HFFc6 (cell line): ENCODE measurements around the gene ETV1. TPM values are rescaled to one million over a fixed set of nuclear protein-coding genes. Genes with fewer than 3 reads are reported as not detected.

Source experiments
- DNase-seq: peaks from one replicate; pipeline ENCODE4 v3.0.0-alpha.2; 2018
- H3K27ac Mint-ChIP-seq: 2 replicates; pipeline ENCODE4 v1.8.0; 2020; ENCODE audit warnings: mild to moderate bottlenecking, mixed read lengths
- H3K27me3 Mint-ChIP-seq: 2 replicates; pipeline ENCODE4 v1.8.0; 2021; ENCODE audit warnings: mild to moderate bottlenecking, moderate library complexity, mixed read lengths; ENCODE audit not compliant: insufficient read depth
- H3K36me3 Mint-ChIP-seq: 2 replicates; pipeline ENCODE4 v1.8.0; 2021; ENCODE audit warnings: low read depth, mixed read lengths
- H3K4me1 Mint-ChIP-seq: 2 replicates; pipeline ENCODE4 v1.8.0; 2020; ENCODE audit warnings: low read depth, mixed read lengths
- H3K4me3 Mint-ChIP-seq: 2 replicates; pipeline ENCODE4 v1.8.0; 2020; ENCODE audit warnings: mild to moderate bottlenecking, moderate library complexity, mixed read lengths
- H3K9me3 Mint-ChIP-seq: 2 replicates; pipeline ENCODE4 v1.8.0; 2020; ENCODE audit warnings: mild to moderate bottlenecking, mixed read lengths
- CTCF ChIP-seq: fragments of 200-600 bp; sonication (generic); IDR thresholded peaks from 2 replicates; pipeline ENCODE4 v1.5.0; 2021; ENCODE audit warnings: antibody characterized with exemption, mild to moderate bottlenecking
- total RNA-seq, 6 experiments: library from RNA; stranded (reverse); fragmentation: NEBNext Ultra II Directional; extraction: Animal tissue kit (Norgen Biotek cat#: 25700); gene quantifications; 2 replicates in 1 of 6; 3 replicates in 5 of 6; pipeline ENCODE4 v1.2.3, GENCODE V29; 2021

ETV1 gene
- total RNA-seq, 6 experiments from 2014 or later: 13.4 to 25.7 (median 23.6) TPM

DNA sequence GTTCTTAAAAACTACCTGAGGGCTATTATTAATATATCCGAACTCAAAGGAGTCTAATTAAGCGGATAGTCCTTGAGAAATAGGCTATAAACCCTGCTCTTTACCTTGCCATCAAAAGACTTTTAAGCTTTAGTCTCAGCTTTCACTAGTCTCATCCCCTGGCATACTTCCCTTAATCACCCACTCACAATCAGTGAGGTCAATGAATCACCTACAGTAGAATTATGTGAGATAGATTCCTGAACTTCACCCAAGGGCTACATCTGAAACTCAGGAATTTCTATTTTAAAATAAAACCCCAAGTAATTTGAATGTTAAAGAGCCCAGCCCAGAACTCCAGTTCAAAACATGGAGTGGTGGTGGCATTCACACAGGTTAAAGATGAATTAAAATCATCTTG, 108.7 kb downstream of the ETV1 start:
- Mint-ChIP-seq H3K27ac (peak overlapping the region; percentile 83), H3K36me3 (peaks cover 5% of the 10 kb centered on the region), H3K27me3 (no peaks in the 10 kb centered on the region), H3K9me3 (no peaks in the 10 kb centered on the region), H3K4me1 (peaks cover 63% of the 10 kb centered on the region), H3K4me3 (peak overlapping the region; percentile 62; the same call in 1 of the 2 replicates)
- no peak for TF ChIP-seq CTCF
- DNase-seq: peak; percentile 81

GRCh38 chr7:13879994-13880686, 109.3 kb downstream of the ETV1 start:
- Mint-ChIP-seq H3K9me3 (no peaks in the 10 kb centered on the region), H3K27ac (peak overlapping the region; percentile 83), H3K27me3 (no peaks in the 10 kb centered on the region), H3K4me3 (peak overlapping the region; percentile 62), H3K4me1 (peaks cover 63% of the 10 kb centered on the region), H3K36me3 (peaks cover 5% of the 10 kb centered on the region)
- no peak for TF ChIP-seq CTCF
- DNase-seq: peak; percentile 82

- Mint-ChIP-seq H3K27ac (peak overlapping the region; percentile 83), H3K4me1 (peaks cover 68% of the 10 kb centered on the region), H3K27me3 (no peaks in the 10 kb centered on the region), H3K9me3 (no peaks in the 10 kb centered on the region), H3K4me3 (peak overlapping the region; percentile 17), H3K36me3 (peaks cover 5% of the 10 kb centered on the region)
- DNase-seq: no peak
- TF ChIP-seq CTCF: no peak
Measured at GRCh38 chr7:13879143-13879542, 110.3 kb downstream of the ETV1 start.

DNA sequence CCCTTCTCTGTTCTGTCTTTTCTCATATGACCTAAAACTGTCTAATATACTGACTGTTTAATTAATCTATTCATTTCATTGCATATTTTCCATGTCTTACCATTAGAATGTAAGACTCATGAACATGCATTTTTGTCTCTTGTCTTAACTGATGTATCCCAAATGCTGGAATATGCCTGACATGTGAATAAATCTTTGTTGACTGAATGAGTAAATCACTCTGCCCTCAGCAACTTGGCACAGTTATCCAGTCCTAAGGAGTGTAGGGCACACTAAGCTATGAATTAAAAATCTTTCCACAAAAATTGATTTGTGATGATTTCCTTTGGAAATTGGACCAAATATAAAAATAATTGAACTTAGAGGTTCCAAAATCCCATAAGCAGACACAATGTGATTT, 111.3 kb downstream of the ETV1 start:
- no peaks in the 10 kb centered on the region for H3K27me3 Mint-ChIP-seq
- H3K36me3 Mint-ChIP-seq: peaks cover 5% of the 10 kb centered on the region
- no peaks in the 10 kb centered on the region for H3K9me3 Mint-ChIP-seq
- TF ChIP-seq CTCF: no peak
- H3K4me1 Mint-ChIP-seq: peaks cover 67% of the 10 kb centered on the region
- H3K27ac Mint-ChIP-seq: no peak overlapping the region
- no peak overlapping the region for H3K4me3 Mint-ChIP-seq
- no peak for DNase-seq

DNA sequence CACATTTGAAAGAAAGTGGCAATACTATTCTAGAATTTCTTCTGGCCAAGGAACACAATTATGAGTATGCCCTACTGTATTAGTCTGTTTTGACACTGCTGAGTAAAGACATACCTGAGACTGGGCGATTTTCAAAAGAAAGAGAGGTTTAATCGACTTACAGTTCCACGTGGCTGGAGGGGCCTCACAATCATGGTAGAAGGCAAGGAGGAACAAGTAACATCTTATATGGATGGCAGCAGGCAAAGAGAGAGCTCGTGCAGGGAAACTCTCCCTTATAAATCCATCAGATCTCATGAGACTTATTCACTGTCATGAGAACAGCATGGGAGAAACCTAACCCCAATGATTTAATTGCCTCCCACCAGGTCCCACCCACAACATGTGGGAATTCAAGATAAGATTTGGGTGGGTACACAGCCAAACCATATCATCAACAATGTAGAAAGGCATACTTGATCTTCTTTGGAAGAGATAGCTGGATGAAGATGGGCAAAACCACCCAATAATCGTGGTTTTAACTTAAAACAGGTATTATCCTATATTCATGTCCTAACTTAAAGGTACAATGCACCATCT, 113.9 kb downstream of the ETV1 start:
- no peak for TF ChIP-seq CTCF
- H3K4me1 Mint-ChIP-seq: peaks cover 42% of the 10 kb centered on the region
- no peaks in the 10 kb centered on the region for H3K9me3 Mint-ChIP-seq
- no peak overlapping the region for H3K4me3 Mint-ChIP-seq
- no peak for DNase-seq
- H3K27ac Mint-ChIP-seq: no peak overlapping the region
- peaks cover 5% of the 10 kb centered on the region for H3K36me3 Mint-ChIP-seq
- H3K27me3 Mint-ChIP-seq: peaks cover 1% of the 10 kb centered on the region; the same call in 1 of the 2 replicates
